Measurements from ENCODE around the gene SLAMF8.

GRCh38 chr1:159786966-159787365 lies 39.7 kb upstream of the SLAMF8 start:
- TF ChIP-seq SIN3A (IDR thresholded peaks at IDR 0.05; ENCODE audit: borderline replicate concordance, insufficient read depth, low read length) (no peak), POLR2AphosphoS5 (IDR thresholded peaks at IDR 0.05; ENCODE audit: low read depth, low read length) (no peak), REST (IDR thresholded peaks at IDR 0.05; ENCODE audit: insufficient read depth in 1 of 2, low read depth in 2 of 2, low read length in 2 of 2) (no peak), TAF1 (IDR thresholded peaks at IDR 0.05; ENCODE audit: borderline replicate concordance, insufficient read depth, low read length) (no peak)
